RPMI7951 (cell line): Measurements from ENCODE around the gene NHP2. TPM values are rescaled to one million over a fixed set of nuclear protein-coding genes. Genes with fewer than 3 reads are reported as not detected.
A peak's percentile ranks its signal among the peaks of the same experiment; 100 is the strongest.
"Not testable (repeated sequence)": the region's sequence is repeated elsewhere in the genome, so short reads cannot be mapped to it uniquely, and the experiment has no call there.

Experiments used
- DNase-seq: peaks from one replicate; pipeline ENCODE4 v3.0.0-alpha.2; 2012; ENCODE audit warnings: low read depth
- total RNA-seq: library from RNA; depleted of rRNA; stranded (reverse); fragments of >200 nt; shearing (Covaris generic); gene quantifications from 2 replicates; pipeline ENCODE4 v1.2.3, GENCODE V29; 2014; rRNA removed

Gene NHP2
- 212 and 267 TPM in 2 replicates for total RNA-seq

DNA sequence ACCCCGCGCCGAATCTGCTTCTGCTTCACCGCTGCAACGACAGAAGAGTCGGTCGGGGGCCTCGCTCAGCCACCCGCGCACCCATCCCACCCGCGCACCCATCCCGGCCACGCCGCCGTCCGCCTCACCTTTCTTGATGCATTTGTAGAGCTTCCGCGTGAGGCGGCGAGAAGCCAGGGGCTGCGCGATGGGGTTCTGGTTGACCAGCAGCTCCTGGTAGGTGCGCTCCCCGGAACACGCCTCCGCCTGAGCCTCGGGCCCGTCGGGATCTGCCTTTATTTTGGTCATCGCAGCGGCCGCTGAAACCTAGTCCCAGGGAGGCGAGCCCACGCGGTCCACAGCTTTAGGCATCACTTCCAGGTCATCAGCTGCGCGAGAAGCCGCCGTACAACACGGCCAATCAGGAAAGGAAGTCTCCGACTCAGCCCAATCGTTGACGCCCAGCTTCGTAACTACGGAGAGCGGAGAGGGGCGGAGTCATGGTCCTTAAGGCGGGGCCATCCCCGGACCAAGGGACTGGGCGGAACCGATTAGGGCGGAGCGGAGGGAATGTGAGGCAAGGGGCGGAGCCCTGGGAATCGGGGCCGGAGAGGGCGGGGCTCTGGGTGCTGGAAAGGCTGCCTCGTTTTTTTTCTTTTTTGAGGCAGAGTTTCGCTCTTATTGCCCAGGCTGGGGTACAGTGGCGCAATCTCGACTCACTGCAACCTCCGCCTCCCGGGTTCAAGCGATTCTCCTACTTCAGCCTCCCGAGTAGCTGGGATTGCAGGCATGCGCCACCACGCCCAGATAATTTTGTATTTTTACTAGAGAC is at the start of gene NHP2:
Gene NHP2, minus strand, starts transcription at position 356 of the 811 bp plus-strand sequence. Its CDS starts 68 bp downstream, at position 288.
- peak; percentile 96 for DNase-seq

DNA sequence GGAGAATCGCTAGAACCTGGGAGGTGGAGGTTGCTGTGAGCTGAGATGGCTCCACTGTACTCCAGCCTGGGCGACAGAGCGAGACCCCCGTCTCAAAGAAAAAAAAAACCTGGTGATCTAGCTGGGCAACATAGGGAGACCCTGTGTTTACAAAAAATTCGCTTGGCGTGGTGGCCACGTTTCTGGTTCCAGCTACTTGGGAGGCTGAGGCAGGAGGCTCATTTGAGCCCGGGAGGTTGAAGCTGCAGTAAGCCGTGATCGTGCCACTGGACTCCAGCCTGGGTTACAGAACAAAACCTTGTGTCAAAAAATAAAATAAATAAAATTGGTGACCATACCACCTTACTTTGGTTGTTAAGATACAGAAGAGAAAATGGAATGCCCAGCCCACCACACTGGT is 48.9 kb upstream of the NHP2 start:
- DNase-seq, result no peak

DNA sequence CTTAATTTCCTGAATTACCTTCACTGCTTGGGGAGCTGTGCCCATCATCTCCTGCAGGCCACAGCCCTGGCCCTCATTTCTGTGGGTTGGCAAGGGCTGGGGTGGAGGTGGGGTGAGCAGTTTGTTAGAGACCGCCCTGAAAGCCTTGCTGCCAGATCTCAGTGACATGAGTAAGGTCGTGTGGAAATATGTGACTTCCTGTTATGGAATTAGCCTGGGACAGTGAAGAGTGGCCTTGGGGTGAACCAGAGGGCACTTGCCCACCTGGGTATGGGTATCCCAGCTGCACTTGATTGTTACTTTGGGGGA is 48.2 kb upstream of the NHP2 start:
- DNase-seq, result no peak

DNA sequence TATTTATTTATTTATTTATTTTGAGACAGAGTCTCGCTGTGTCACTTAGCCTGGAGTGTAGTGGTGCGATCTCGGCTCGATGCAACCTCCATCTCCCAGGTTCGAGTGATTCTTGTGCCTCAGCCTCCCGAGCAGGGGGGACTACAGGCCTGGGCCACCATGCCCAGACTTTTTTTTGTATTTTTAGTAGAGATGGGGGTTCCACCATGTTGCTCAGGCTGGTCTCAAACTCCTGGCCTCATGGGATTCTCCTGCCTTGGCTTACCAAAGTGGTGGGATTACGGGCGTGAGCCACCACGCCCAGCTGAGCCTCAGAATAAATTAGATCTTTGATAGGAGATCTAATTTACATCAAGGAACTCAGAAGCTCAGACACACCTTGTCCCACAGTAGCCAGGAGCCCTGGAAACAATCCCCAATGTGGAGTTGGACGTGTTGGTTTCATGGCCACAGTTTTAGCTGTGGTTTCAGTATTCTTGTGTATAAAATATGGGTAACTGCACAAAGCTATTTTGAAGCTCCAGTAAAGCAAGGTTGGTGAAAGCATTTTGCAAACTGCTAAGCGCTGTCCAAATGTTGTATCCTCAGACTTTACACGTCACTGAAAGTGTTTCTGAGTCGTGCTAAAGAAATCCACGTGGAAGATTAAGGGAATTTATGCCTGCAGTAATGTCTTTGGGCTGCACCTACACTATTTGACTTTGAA is 47.7 kb upstream of the NHP2 start:
- DNase-seq, result no peak

DNA sequence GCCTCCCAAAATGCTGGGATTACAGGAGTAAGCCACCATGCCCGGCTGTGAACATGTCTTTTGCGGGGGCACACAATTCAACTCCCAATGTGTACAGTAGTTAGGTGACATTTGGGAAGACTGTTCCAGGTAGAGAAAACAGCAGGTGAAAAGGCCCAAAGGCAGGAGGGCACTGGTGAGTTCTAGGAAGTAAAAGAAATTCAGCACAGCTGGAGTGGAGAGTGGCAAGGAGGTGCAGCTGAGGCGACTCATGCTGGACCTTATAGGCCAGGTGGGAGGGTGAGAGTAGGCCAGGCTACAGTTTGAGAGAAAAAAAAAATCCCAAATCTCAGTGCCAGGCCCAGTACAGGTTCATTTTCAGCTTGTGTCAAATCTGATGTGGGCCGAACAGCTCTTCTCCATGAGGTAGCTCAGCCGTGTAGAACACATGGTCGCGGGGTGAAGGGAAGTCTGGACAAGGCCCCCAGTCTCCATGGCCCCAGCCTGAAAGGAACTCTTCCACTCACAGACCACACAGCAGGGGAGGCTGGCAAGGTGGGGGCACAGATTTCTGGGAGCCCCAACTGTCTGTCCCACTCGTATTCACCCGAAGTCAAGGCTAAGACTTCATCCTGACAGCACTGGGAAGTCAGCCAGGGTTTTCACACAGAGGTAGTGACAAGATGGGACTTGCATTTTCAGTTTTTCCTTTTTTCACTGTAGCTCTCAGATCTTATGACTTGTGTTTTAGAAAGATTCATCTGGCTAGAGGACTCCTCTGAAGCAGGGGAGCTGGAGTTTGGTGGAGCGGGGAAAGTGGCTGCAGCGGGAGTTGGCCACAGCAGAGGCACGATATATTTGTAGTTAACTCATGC is 46.1 kb upstream of the NHP2 start:
- no peak for DNase-seq

DNA sequence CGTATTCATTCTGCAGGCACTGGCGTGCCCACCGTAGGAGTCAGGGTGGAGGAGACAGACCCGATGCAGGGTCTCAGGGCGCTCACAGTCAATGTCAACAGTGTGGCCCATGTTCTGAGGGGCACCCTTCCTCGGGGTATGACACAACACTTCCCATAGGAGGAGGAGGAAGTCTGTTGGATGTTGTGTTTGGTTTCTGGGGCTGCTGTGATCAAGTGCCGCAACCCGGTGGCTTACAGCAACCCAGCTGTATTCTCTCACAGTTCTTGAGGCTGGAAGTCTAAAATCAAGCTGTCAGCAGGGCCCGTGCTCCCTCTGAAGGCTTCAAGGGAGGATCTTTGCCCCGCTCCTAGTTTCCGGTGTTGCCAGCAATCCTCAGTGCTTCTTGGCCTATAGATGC is 45.0 kb upstream of the NHP2 start:
- no peak for DNase-seq

DNA sequence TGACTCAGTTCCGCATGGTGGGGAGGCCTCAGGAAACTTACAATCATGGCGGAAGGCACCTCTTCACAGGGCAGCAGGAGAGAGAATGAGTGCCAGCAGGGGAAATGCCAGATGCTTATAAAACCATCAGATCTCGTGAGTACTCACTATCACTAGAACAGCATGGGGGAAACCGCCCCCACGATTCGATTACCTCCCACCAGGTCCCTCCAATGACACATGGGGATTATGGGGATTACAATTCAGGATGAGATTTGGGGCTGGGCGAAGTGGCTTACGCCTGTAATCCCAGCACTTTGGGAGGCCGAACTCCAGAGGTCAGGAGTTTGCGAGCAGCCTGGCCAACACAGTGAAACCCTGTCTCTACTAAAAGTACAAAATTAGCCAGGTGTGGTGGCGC is 44.5 kb upstream of the NHP2 start:
- not testable (repeated sequence) for DNase-seq

DNA sequence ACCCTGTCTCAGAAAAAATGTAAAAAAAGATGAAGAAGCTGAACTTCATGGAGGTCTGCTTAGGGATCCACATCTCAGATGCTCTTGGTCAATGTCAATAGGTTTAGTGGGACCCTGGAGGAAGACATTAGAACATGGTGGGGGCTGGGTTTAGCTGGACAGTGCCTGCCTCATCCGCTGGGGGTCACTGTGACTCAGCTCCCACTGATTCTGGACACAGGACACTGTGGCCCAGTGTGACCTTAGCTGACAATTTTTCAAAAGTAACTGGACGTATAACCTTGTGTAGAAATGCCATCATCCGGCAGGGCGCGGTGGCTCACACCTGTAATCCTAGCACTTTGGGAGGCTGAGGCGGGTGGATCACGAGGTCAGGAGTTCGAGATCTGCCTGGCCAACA is 43.3 kb upstream of the NHP2 start:
- no peak for DNase-seq

DNA sequence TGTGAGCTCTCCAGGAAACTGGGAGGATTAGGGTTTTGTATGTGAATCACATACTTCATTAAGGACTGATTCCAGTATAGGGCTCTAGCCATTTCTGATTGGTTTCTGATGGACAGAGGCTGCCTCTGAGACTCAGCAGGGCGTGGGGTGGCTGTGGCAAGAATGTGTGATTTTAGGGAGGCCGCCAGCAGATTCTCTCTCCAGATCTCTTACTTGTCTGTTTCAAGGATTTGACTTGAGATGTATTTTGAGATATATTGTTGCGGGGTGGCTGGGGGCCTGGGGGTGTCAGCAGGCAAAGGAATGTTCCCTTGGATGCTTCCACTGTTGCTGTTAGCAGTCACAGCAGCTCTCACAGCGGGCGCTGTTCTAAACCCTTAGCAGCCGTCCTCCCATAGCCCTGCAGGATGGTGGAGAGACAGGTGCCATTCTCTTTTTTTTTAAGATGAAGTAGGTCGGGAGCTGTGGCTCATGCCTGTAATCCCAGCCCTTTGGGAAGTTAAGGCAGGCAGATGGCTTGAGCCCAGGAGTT is 42.7 kb upstream of the NHP2 start:
- no peak for DNase-seq

DNA sequence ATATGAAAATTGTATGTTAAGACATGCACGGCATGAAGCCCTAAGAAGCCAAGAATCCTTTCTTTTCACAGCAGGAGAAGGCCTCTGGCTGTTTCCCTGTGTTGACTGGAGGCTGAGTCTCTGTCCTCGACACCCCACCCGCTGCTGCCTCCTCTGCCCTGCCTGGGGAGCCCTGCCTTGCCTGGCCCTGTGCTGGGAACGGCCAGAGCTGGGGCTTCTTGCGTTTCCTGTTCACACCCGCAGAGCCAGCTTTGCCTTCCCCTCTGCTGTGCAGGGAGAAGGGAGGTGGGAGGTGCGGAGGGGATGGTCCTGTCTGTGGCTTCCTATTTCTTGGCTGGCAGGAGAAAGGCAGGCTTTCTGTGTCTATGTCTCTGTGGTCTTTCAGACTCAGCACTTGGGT is 40.3 kb upstream of the NHP2 start:
- DNase-seq, result no peak

DNA sequence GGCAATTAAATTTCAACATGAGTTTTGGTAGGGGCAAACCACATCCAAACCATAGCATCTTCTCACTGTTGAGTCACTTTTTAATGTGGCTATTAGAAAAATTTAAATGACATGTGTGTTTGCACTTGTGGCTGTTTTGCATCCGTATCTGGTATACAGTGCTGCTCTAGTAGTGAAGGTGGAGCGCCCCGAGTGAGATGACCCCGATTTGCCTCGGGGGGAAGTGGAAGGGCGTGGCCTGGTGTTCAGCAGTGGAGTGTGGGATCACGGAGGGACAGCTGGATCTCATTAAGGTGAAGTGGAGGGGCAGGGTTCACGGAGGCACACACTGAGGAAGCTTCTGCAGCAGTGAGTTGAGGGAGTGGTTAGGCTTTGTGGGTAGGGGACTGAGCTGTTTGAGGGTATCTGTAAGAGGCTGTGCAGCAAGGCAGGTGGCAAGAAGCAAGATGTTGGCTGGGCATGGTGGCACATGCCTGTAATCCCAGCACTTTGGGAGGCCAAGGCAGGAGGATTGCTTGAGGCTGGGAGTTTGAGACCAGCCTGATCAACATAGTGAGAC is 39.6 kb upstream of the NHP2 start:
- peak; percentile 26 for DNase-seq

DNA sequence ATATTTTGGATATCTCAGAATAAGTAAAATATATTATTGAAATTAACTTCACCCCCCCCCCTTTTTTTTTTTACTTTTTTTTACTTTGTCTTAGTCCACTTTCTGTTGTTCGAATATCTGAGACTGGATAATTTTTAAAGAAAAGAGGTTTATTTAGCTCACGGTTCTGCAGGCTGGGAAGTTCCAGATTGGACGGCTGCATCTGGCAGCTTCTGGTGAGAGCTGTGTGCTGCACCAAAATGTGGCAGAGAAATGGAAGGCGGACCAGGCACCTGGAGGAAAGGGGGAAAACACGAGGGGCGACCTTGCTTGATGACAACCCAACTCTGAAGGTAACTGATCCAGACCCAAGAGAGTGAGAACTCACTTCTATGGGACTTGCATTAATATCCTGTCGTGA is 39.1 kb upstream of the NHP2 start:
- no peak for DNase-seq

DNA sequence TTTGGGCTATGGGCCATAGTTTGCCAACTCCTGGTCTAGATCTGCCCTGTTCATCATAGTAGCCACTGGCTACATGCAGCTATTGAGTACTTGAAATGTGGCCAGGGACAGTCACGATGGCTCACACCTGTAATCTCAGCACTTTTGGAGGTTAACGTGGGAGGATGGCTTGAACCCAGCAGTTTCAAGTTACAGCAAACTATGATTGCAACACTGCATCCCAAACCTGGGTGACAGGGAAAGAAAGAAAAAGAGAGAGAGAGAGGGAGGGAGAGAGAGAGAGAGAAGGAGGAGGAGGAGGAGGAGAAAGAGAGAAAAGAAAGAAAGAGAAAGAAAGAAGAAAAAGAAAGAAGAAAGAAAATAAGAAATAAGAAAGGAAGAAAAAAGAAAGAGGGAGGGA is 38.6 kb upstream of the NHP2 start:
- DNase-seq, result no peak

DNA sequence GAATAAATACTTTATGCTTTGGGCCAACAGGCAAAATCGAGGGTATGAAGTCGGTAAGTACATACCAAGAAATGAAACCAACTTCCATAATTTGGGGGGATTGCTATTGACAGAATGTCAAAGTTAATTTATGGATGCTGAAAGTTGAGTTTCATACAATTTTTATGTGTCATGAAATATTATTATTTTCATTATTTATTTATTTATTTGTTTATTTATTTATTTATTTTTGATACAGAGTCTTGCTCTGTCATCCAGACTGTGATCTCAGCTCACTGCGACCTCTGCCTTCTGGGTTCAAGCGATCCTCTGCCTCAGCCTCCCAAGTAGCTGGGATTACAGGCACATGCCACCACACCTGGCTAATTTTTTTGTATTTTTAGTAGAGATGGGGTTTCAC is 38.0 kb upstream of the NHP2 start:
- DNase-seq, result no peak

DNA sequence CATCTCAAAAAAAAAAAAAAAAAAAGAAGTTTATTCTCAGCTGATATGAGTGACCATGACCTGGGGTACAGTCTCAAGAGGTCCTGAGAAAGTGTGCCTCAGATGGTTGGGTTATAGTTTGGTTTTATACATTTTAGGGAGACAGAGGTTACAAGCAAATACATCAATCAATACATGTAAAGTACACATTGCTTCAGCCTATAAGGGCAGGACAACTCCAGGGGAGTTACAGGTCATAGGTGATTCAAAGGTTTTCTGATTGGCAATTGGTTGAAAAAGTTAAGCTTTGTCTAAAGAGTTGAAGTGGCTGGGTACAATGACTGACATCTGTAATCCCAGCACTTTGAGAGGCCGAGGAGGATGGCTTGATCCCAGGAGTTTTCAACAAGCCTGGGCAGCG is 35.7 kb upstream of the NHP2 start:
- DNase-seq, result no peak

DNA sequence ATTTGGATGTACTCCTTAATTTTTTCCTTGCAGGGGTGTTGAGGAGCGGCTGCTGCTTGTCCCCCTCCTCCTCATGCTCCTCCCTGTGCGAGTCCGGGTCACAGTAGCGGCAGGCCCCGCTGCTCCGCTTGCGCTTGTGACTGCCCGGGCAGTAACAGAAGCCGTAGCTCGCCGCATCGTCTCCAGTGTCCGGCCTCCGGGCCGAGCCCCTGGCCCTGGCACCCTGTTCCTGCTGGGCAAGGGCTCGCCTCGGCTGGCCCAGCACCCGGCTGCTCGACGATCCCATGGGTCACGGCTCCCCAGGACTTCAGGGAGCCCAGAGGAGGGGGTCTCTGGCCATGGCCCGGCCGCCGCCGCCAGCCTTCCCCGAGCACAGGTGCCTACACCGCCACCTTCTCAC is 33.3 kb upstream of the NHP2 start, which contains the start of gene GMCL2:
Gene GMCL2, minus strand, starts transcription at position 358 of the 400 bp plus-strand sequence. Its CDS starts 72 bp downstream, at position 286.
- no peak for DNase-seq

DNA sequence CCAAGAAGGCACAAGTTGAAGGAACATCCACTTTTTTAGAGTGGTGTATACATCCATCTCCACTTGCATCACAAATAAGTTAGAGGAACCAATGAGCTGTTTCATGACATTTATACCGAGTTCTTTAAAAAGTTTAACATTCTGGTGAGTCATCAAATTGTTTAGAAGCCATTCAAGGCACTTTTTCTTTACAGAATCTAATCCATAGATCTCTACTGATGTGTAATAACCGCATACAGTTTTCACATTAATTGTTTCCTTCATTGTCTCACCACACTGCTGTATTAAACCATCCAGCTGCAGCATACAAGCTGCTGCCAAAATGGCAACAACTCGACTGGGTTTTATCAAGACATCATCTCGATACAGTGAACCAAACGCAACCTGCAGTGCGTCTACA is 32.7 kb upstream of the NHP2 start:
- DNase-seq, result no peak

DNA sequence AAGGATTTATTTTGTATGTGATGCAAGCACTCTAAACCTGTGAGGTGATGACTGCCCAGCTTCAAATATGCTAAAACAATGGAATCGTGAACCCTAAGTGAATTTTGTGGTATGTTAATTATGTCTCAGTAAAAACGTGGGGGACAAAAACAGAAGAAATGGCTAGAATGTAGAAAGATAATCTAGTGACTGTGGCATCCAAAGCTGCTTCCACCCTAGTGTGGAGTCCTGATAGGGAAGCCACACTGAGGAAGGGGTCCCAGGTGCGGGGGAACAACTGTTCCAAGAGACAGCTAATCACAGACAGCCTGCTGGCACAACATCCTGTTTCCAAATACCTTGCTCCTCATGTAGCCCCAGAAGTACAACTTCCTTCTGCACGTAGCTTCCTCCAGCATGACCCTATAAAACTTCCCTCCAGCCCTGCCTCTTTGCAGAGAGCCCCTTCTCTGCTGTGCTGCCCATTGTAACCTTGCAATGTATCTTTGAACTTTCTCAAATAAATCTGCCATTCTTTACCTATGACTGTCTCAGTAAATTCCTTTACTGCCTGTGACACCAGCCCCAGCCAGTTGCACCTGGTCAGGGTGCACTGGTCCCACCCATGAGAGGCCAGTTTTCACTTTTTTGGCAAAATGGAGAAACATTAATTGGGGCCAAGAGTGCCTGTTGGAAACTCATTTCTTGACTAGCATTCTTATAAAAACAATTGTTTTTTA is 28.6 kb upstream of the NHP2 start:
- no peak for DNase-seq

DNA sequence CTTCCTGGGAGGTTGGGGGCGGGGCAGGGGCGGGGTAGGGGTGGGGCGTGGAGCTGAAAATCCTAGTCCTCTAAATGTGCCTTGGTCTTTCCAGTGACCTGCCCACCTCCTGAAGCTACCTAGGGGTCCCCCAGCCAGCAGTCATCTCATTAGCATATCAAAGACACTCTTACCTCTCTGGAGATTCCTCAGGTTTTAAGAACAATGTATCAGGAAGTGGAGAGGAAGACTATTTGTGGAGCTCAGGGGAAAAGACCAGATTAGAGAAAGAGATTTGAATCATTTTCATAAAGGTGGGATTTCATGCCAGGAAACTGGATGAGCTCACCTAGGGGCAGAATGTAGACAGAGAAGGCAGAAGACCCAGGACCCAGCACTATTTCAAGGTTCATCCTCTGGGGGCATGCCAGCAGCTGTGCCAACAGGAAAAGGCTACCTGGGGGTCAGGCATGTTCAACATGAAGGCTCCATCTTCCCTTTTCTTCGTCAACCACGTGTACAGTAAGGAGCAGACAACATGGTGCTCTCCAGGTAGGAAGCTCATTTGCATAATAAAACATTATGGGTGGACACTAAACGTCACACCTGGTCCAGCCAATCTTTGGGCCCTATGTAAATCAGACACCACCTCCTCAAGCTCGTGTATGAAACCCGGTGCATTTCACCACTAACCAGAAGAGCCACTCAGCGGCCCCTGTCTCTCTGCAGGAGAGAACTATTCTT is 26.6 kb upstream of the NHP2 start:
- DNase-seq, result no peak

DNA sequence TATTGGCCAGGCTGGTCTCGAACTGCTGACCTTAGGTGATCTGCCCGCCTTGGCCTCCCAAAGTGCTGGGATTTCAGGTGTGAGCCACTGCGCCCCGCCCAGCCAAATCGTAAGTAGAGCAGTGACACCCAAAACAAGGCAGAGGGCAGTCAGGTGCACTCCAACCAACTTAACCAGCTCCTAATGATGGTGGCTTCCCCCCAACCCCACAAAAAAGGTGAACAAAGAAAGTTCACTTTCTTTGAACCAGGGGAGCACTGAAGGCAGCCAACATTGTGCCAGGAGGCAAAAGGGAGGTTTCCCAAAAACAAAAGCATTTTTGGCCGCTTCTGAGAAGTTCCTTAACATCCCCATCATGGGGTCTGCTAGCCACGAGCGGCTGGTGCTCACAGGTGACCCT is 23.9 kb upstream of the NHP2 start:
- no peak for DNase-seq

DNA sequence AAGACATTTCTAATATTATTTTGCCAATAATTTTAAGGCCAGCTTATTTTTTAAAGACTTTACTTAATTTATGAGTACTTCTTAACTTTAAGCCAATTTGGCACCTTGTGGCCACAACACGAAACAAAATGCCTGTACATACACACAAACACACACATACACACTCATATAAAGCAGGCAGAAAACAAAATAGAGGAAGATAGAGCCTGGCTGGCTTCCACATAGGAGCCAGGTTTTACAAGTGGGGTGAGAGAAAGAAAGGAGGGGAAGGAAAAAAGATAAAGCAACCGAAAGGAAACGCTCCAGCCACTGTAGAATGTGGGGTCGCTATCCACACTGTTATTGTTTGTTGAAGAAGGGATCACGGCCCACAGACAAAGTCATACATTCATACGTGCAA is 23.1 kb upstream of the NHP2 start:
- no peak for DNase-seq
